HEK293 (cell line): ENCODE measurements around the gene SARM1.

Experiments
- EGR2 ChIP-seq: fragments of 450-650 bp; formaldehyde crosslinking; IDR thresholded peaks from 2 replicates; pipeline ENCODE4 v1.5.1; 2016; ENCODE audit warnings: low read depth, missing biosample characterization, missing genetic modification characterization
- ELK4 ChIP-seq: IDR thresholded peaks from 2 replicates; pipeline ENCODE4 v1.6.1; 2011; ENCODE audit warnings: mild to moderate bottlenecking, low read depth, low read length, borderline replicate concordance
- GLIS1 ChIP-seq: fragments of 450-650 bp; formaldehyde crosslinking; IDR thresholded peaks from 2 replicates; pipeline ENCODE4 v1.5.1; 2016; ENCODE audit warnings: missing biosample characterization, missing genetic modification characterization
- GLIS2 ChIP-seq: fragments of 450-650 bp; formaldehyde crosslinking; IDR thresholded peaks from 2 replicates; pipeline ENCODE4 v1.5.1; 2016; ENCODE audit warnings: missing biosample characterization, missing genetic modification characterization
- HIC1 ChIP-seq: fragments of 450-650 bp; formaldehyde crosslinking; IDR thresholded peaks from 2 replicates; pipeline ENCODE4 v1.5.1; 2016; ENCODE audit warnings: missing biosample characterization, missing genetic modification characterization
- KLF1 ChIP-seq: fragments of 450-650 bp; formaldehyde crosslinking; IDR thresholded peaks from 2 replicates; pipeline ENCODE4 v1.5.1; 2016; ENCODE audit warnings: missing biosample characterization, missing genetic modification characterization
- SP2 ChIP-seq: fragments of 450-650 bp; formaldehyde crosslinking; IDR thresholded peaks from 2 replicates; pipeline ENCODE4 v1.5.1; 2016; ENCODE audit warnings: missing biosample characterization, missing genetic modification characterization
- WT1 ChIP-seq: fragments of 450-650 bp; formaldehyde crosslinking; IDR thresholded peaks from 2 replicates; pipeline ENCODE4 v1.5.1; 2016; ENCODE audit warnings: missing biosample characterization, missing genetic modification characterization
- ZBTB17 ChIP-seq: fragments of 450-650 bp; formaldehyde crosslinking; IDR thresholded peaks from 2 replicates; pipeline ENCODE4 v1.5.1; 2016; ENCODE audit warnings: missing biosample characterization, missing genetic modification characterization
- ZNF112 ChIP-seq: fragments of 450-650 bp; formaldehyde crosslinking; IDR thresholded peaks from 2 replicates; pipeline ENCODE4 v1.5.0; 2017; ENCODE audit warnings: missing biosample characterization, missing genetic modification characterization
- ZNF132 ChIP-seq: fragments of 450-650 bp; formaldehyde crosslinking; IDR thresholded peaks from 2 replicates; pipeline ENCODE4 v1.5.1; 2017; ENCODE audit warnings: missing biosample characterization, missing genetic modification characterization, borderline replicate concordance
- ZNF148 ChIP-seq: fragments of 450-650 bp; formaldehyde crosslinking; IDR thresholded peaks from 2 replicates; pipeline ENCODE4 v1.5.0; 2017; ENCODE audit warnings: missing biosample characterization, missing genetic modification characterization, borderline replicate concordance
- ZNF175 ChIP-seq: fragments of 450-650 bp; formaldehyde crosslinking; IDR thresholded peaks from 2 replicates; pipeline ENCODE4 v1.5.1; 2016; ENCODE audit warnings: missing biosample characterization, missing genetic modification characterization
- ZNF202 ChIP-seq: fragments of 450-650 bp; formaldehyde crosslinking; IDR thresholded peaks from 2 replicates; pipeline ENCODE4 v1.5.1; 2016; ENCODE audit warnings: missing biosample characterization, missing genetic modification characterization, borderline replicate concordance
- ZNF23 ChIP-seq: fragments of 450-650 bp; formaldehyde crosslinking; IDR thresholded peaks from 2 replicates; pipeline ENCODE4 v1.5.1; 2016; ENCODE audit warnings: missing biosample characterization, missing genetic modification characterization, borderline replicate concordance
- ZNF24 ChIP-seq: fragments of 450-650 bp; formaldehyde crosslinking; IDR thresholded peaks from 2 replicates; pipeline ENCODE4 v1.5.1; 2016; ENCODE audit warnings: missing biosample characterization, missing genetic modification characterization
- ZNF335 ChIP-seq: fragments of 450-650 bp; formaldehyde crosslinking; conservative IDR thresholded peaks from 2 replicates; pipeline ENCODE4 v1.5.1; 2016; ENCODE audit warnings: missing biosample characterization, missing genetic modification characterization
- ZNF341 ChIP-seq: fragments of 450-650 bp; formaldehyde crosslinking; IDR thresholded peaks from 2 replicates; pipeline ENCODE4; 2016; ENCODE audit warnings: low read depth, missing biosample characterization, missing genetic modification characterization
- ZNF37A ChIP-seq: fragments of 450-650 bp; IDR thresholded peaks from 2 replicates; pipeline ENCODE4 v1.5.1; 2018; ENCODE audit warnings: missing biosample characterization, missing genetic modification characterization
- ZNF404 ChIP-seq: fragments of 450-650 bp; formaldehyde crosslinking; IDR thresholded peaks from 2 replicates; pipeline ENCODE4 v1.5.1; 2017; ENCODE audit warnings: missing biosample characterization, missing genetic modification characterization
- ZNF423 ChIP-seq: fragments of 450-650 bp; formaldehyde crosslinking; IDR thresholded peaks from 2 replicates; pipeline ENCODE4 v1.5.1; 2016; ENCODE audit warnings: missing biosample characterization, missing genetic modification characterization
- ZNF426 ChIP-seq: fragments of 450-650 bp; formaldehyde crosslinking; IDR thresholded peaks from 2 replicates; pipeline ENCODE4 v1.5.1; 2017; ENCODE audit warnings: missing biosample characterization, missing genetic modification characterization, mild to moderate bottlenecking, inconsistent platforms, moderate library complexity
- ZNF501 ChIP-seq: fragments of 450-650 bp; formaldehyde crosslinking; IDR thresholded peaks from 2 replicates; pipeline ENCODE4 v1.5.1; 2016; ENCODE audit warnings: missing biosample characterization, missing genetic modification characterization
- ZNF510 ChIP-seq: fragments of 450-650 bp; formaldehyde crosslinking; IDR thresholded peaks from 2 replicates; pipeline ENCODE4 v1.5.1; 2018; ENCODE audit warnings: mild to moderate bottlenecking, missing genetic modification characterization, missing biosample characterization; ENCODE audit not compliant: insufficient replicate concordance
- ZNF513 ChIP-seq: fragments of 450-650 bp; IDR thresholded peaks from 2 replicates; pipeline ENCODE4 v1.5.1; 2018; ENCODE audit warnings: missing biosample characterization, missing genetic modification characterization
- ZNF514 ChIP-seq: fragments of 450-650 bp; formaldehyde crosslinking; IDR thresholded peaks from 2 replicates; pipeline ENCODE4 v1.5.1; 2016; ENCODE audit warnings: missing biosample characterization, missing genetic modification characterization
- ZNF521 ChIP-seq: fragments of 450-650 bp; formaldehyde crosslinking; IDR thresholded peaks from 2 replicates; pipeline ENCODE4 v1.5.1; 2017; ENCODE audit warnings: missing biosample characterization, mild to moderate bottlenecking, missing genetic modification characterization
- ZNF529 ChIP-seq: fragments of 450-650 bp; formaldehyde crosslinking; IDR thresholded peaks from 2 replicates; pipeline ENCODE4 v1.5.1; 2017; ENCODE audit warnings: missing genetic modification characterization, missing biosample characterization; ENCODE audit not compliant: insufficient replicate concordance
- ZNF624 ChIP-seq: fragments of 450-650 bp; formaldehyde crosslinking; IDR thresholded peaks from 2 replicates; pipeline ENCODE4 v1.5.1; 2017; ENCODE audit warnings: missing biosample characterization, missing genetic modification characterization
- ZNF629 ChIP-seq: fragments of 450-650 bp; formaldehyde crosslinking; IDR thresholded peaks from 2 replicates; pipeline ENCODE4 v1.5.1; 2017; ENCODE audit warnings: missing biosample characterization, missing genetic modification characterization
- ZNF707 ChIP-seq: fragments of 450-650 bp; formaldehyde crosslinking; IDR thresholded peaks from 2 replicates; pipeline ENCODE4 v1.5.1; 2016; ENCODE audit warnings: missing biosample characterization, missing genetic modification characterization
- ZNF791 ChIP-seq: fragments of 450-650 bp; formaldehyde crosslinking; IDR thresholded peaks from 2 replicates; pipeline ENCODE4 v1.5.1; 2016; ENCODE audit warnings: missing biosample characterization, missing genetic modification characterization
- ZSCAN5A ChIP-seq: fragments of 450-650 bp; formaldehyde crosslinking; IDR thresholded peaks from 2 replicates; pipeline ENCODE4 v1.5.1; 2016; ENCODE audit warnings: missing biosample characterization, missing genetic modification characterization

The SARM1 gene

GRCh38 chr17:28407130-28407973 is 35.9 kb downstream of the SARM1 start (continued):
- TF ChIP-seq ZNF148: no peak
- TF ChIP-seq EGR2 (tag by site-specific recombination): peak; percentile 43
- peak; percentile 48 for TF ChIP-seq ZNF341
- no peak for TF ChIP-seq ZNF175 (tag by site-specific recombination)
- TF ChIP-seq ZNF629 (tag by site-specific recombination): 0 out of 2 replicates have a peak, but pooled peaks have one; percentile 33
- no peak for TF ChIP-seq ZNF513 (tag by site-specific recombination)
- TF ChIP-seq GLIS2 (tag by site-specific recombination): peak; percentile 74
- no peak for TF ChIP-seq ZNF404 (tag by site-specific recombination)
- TF ChIP-seq ZNF791 (tag by site-specific recombination): no peak
- TF ChIP-seq ZNF132 (tag by site-specific recombination): no peak
- TF ChIP-seq ZNF707: no peak
- TF ChIP-seq ZNF426: no peak
- no peak for TF ChIP-seq ZNF624
- TF ChIP-seq HIC1: no peak
- no peak for TF ChIP-seq ZSCAN5A (tag by site-specific recombination)
- no peak for TF ChIP-seq ZNF23 (tag by site-specific recombination)
- peak; percentile 92 for TF ChIP-seq ZNF335 (tag by site-specific recombination)
- no peak for TF ChIP-seq ZNF521 (tag by site-specific recombination)
- TF ChIP-seq ZNF423 (tag by site-specific recombination): no peak
- TF ChIP-seq ELK4: no peak
- TF ChIP-seq KLF1 (tag by site-specific recombination): peak; percentile 70
- no peak for TF ChIP-seq ZNF112 (tag by site-specific recombination)
- TF ChIP-seq ZNF510 (tag by site-specific recombination): no peak
- no peak for TF ChIP-seq ZNF37A (tag by site-specific recombination)
- TF ChIP-seq GLIS1 (tag by site-specific recombination): peak; percentile 100
- no peak for TF ChIP-seq ZNF202
- TF ChIP-seq SP2: peak; percentile 45; the same call in 1 of the 2 replicates
- peak; percentile 71 for TF ChIP-seq WT1
- TF ChIP-seq ZNF24 (tag by site-specific recombination): no peak
- no peak for TF ChIP-seq ZNF529 (tag by site-specific recombination)
- no peak for TF ChIP-seq ZNF501 (tag by site-specific recombination)
- no peak for TF ChIP-seq ZNF514 (tag by site-specific recombination)
- TF ChIP-seq ZBTB17 (tag by site-specific recombination): peak; percentile 88
